ENCODE data around the gene FGD3.
A peak's percentile ranks its signal among the peaks of the same experiment; 100 is the strongest.

FGD3 gene

DNA sequence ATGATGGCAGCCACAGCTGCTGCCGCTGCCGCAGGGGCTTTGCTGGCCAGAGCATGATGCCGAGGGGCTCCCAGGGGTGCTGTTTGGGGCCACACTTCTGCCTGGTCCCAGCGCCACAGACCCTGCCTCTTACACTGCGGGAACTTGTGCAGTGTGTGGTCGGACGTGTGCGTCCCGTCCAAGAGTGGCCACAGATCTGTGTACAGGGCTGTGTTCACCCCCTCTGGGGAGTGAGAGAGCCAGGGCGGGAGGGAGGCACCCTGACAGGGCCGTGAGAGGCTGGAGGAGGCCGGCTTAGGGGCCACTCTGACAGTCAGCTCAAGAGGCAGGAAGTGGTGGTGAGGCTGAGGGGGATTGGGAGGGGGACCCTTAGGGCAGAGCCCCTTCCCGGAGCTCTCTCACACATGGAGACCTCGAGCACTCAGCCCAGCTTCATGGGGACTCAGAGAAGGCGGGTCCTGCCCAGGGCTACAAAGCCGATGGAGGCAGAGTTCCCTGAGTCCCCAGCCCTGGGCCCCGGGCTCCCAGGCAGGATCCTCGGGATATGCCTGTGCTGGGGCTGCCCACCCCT lies 135.6 kb downstream of the FGD3 start:
- no peak for DNase-seq

DNA sequence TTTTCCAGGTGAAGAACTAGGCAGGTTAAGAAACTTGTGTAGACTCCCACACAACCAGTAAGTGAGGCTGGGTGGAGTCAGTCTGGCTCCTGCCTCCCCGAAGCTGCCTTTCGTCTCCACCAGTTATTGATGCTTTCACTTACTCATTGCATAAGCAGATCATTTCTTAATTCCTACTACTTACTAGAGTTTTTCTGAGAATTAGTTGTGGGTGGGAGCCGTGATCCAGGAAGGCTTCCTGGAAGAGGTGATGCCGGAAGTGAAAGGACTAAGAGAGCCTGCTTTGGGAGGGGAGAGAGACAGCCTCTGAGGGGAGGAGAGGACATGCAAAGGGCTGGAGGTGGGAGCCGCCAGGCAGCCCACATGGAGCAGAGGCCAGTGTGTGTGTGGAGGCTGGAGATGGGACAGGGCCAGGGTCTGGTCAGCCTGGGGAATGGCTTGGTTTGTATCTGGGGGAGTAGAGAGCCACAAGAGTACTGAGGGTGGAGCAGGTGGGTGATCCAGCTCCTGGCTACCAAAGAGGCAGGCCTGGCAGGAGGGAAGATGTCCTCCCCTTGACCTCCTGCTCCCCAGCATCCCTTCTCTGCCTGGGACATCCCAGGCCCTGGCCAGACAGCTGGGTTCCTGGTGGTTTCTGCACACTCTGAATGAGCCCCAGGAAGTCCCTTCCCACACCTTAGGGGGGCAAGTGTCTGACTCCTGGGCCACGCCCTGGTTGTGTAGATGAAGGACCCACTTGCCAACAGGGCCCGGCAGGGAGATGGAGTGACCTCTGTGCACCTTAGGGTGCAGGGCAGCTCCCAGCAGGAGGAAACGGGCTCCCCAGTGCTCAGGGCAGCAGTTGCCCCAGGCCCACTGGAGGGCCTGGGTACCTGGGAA lies 136.5 kb downstream of the FGD3 start:
- DNase-seq, result peak; percentile 66

DNA sequence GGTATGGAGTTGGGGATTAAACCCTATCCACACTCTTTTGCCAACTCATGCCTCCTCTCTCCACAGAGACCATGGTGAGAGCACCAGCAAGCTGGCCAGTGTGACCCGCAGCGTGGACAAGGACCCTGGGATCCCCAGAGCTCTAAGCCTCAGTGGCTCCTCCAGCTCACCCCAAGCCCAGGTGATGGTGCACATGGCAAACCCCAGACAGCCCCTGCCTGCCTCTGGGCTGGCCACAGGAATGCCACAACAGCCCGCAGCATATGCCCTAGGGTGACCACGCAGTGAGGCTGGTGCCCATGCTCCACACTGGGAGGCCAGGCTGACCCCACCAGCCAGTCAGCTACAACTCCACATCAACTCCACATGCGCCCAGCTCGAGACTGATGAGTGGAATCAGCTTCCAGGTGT lies 137.2 kb downstream of the FGD3 start:
- DNase-seq, result no peak

DNA sequence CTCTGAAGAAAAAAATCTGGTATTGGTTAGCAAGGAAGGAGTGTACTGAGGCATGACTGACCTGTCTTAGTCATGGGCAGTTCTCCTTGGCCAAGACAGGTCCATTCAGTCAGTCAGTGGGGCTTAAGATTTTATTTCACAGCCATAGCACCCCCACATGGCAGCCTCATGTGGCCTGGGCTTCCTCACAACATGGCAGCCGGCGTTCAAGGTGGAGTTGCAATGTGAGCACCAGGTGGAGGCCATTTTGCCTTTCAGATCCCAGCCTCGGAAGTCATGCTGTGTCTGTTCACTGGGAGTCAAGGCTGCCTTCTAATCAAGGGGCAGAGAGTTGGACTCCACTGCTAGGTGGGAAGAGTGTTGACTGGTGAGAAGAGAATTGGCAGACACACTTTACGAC lies 138.4 kb downstream of the FGD3 start:
- DNase-seq, result no peak
